ENCODE results near the gene MINDY4. TPM values are rescaled to one million over a fixed set of nuclear protein-coding genes. Genes with fewer than 3 reads are reported as not detected.

The MINDY4 gene
- total and polyA plus RNA-seq, 2 of the 8 experiments (the other 6 are each of a cell fraction or from before 2014, with no cell fraction given): 1.3 to 3.6 TPM

GRCh38 chr7:30890226-30890625 lies 119.0 kb downstream of the MINDY4 start:
- no peak overlapping the region for H2BK20ac ChIP-seq (ENCODE audit: low read length)
- 96% methylated on average over 7 of the region's 7 CpGs; no CpG with 5 or more reads in 1 of the 2 experiments for WGBS, 2 experiments (ENCODE audit: extremely low coverage in 1 of 2, insufficient coverage in 1 of 2, insufficient read length in 1 of 2, insufficient replicate concordance in 2 of 2, low coverage in 1 of 2, low lambda C conversion rate in 2 of 2, missing lambda C conversion rate in 1 of 2)
- no peak overlapping the region for H2BK120ac ChIP-seq (replicated peaks; ENCODE audit: low read depth, low read length)
- no peak overlapping the region for H2BK5ac ChIP-seq (ENCODE audit: low read depth, low read length)
- no peak overlapping the region for H3K18ac ChIP-seq (ENCODE audit: extremely low read depth, low read length)
- H4K8ac ChIP-seq (ENCODE audit: extremely low read depth, insufficient read depth, low read length): no peak overlapping the region
- H2BK15ac ChIP-seq (ENCODE audit: low read length): no peak overlapping the region
- H3K4me1 ChIP-seq (replicated peaks in 1 of 4; ENCODE audit: control insufficient read depth in 3 of 4, insufficient read depth in 4 of 4, low read length in 3 of 4): peaks cover 2 to 11% (median 8%) of the 10 kb centered on the region in 4 experiments
- H3K56ac ChIP-seq (replicated peaks; ENCODE audit: insufficient read length, low read depth, low read length): no peak overlapping the region
- H2AK5ac ChIP-seq (ENCODE audit: low read depth, low read length): no peak overlapping the region
- H3K79me1 ChIP-seq (ENCODE audit: low read depth, low read length): no peaks in the 10 kb centered on the region
- no peaks in the 10 kb centered on the region for H3K9me3 ChIP-seq (ENCODE audit: insufficient read depth in 2 of 2, low read depth in 1 of 2, low read length in 1 of 2)
- no peak overlapping the region for H3K4me3 ChIP-seq (ENCODE audit: extremely low read depth in 1 of 4, insufficient read depth in 2 of 4, low read depth in 3 of 4, low read length in 4 of 4)
- H3K14ac ChIP-seq (ENCODE audit: insufficient read length): no peak overlapping the region
- no peak for DNase-seq (ENCODE audit: low read depth in 1 of 2, low spot score in 2 of 2)
- no peak overlapping the region for H2BK12ac ChIP-seq (ENCODE audit: low read depth, low read length)
- FAIRE-seq: no peak
- no peak overlapping the region for H4K5ac ChIP-seq (ENCODE audit: insufficient read length, low read depth, low read length)
- H3K27ac ChIP-seq (ENCODE audit: low read depth, low read length): no peak overlapping the region
- no peaks in the 10 kb centered on the region for H3K27me3 ChIP-seq (replicated peaks in 1 of 4; ENCODE audit: control insufficient read depth in 3 of 4, extremely low read depth in 1 of 4, insufficient read depth in 3 of 4, low read length in 3 of 4)
- H3K4me2 ChIP-seq (ENCODE audit: insufficient read depth in 1 of 2, low read depth in 2 of 2, low read length in 2 of 2): no peak overlapping the region
- no peak overlapping the region for H3K9ac ChIP-seq (replicated peaks in 1 of 4; ENCODE audit: extremely low read depth in 1 of 4, low read depth in 3 of 4, low read length in 3 of 4)
- H4K20me1 ChIP-seq (replicated peaks in 1 of 2; ENCODE audit: control insufficient read depth in 1 of 2, insufficient read depth in 2 of 2, low read length in 2 of 2): no peaks in the 10 kb centered on the region
- H4K91ac ChIP-seq (replicated peaks; ENCODE audit: insufficient read length, low read length): no peak overlapping the region
- H3K36me3 ChIP-seq (ENCODE audit: control insufficient read depth in 2 of 4, insufficient read depth in 4 of 4, low read length in 3 of 4): no peaks in the 10 kb centered on the region; a peak in 1 of 8 replicates
- no peaks in the 10 kb centered on the region for H3K79me2 ChIP-seq (ENCODE audit: control insufficient read depth in 1 of 2, insufficient read depth in 2 of 2, low read length in 2 of 2)
- H2AFZ ChIP-seq (ENCODE audit: low read length): no peak overlapping the region
- CTCF ChIA-PET (ENCODE audit: partially characterized antibody): no interaction called here
- no peaks in the 10 kb centered on the region for H3K23me2 ChIP-seq (ENCODE audit: low read depth, low read length)
- POLR2A ChIA-PET (ENCODE audit: partially characterized antibody): no interaction called here
- H3K4ac ChIP-seq (replicated peaks; ENCODE audit: insufficient read length, low read depth, low read length): no peak overlapping the region
- no peak overlapping the region for H3K23ac ChIP-seq (ENCODE audit: insufficient read length)
- no peak for TF ChIP-seq SIRT6 (IDR thresholded peaks at IDR 0.05; ENCODE audit: low read length)
- TF ChIP-seq SP4 (IDR thresholded peaks at IDR 0.05; ENCODE audit: low read length): no peak
- TF ChIP-seq SP2 (IDR thresholded peaks at IDR 0.05; ENCODE audit: low read length): no peak
- no peak for TF ChIP-seq JUN (IDR thresholded peaks at IDR 0.05; ENCODE audit: low read depth, low read length)
- TF ChIP-seq POLR2AphosphoS5 (IDR thresholded peaks at IDR 0.05; ENCODE audit: low read depth, low read length): no peak
- TF ChIP-seq NRF1 (IDR thresholded peaks at IDR 0.05; ENCODE audit: low read depth, low read length): no peak
- no peak for TF ChIP-seq USF2 (IDR thresholded peaks at IDR 0.05; ENCODE audit: low read length)
- TF ChIP-seq TAF7 (optimal IDR thresholded peaks at IDR 0.05; ENCODE audit: borderline replicate concordance, low read depth, low read length): no peak
- no peak for TF ChIP-seq SUZ12 (IDR thresholded peaks at IDR 0.05; ENCODE audit: low read length)
- TF ChIP-seq JUND (IDR thresholded peaks at IDR 0.05; ENCODE audit: low read length): no peak
- TF ChIP-seq EZH2 (IDR thresholded peaks at IDR 0.05; ENCODE audit: low read depth, low read length, severe bottlenecking): no peak
- TF ChIP-seq POLR2A (IDR thresholded peaks at IDR 0.05; ENCODE audit: control extremely low read depth in 1 of 2, low read depth in 2 of 2, low read length in 2 of 2): no peak
- no peak for TF ChIP-seq EP300 (IDR thresholded peaks at IDR 0.05; ENCODE audit: borderline replicate concordance in 1 of 2, low read depth in 2 of 2, low read length in 2 of 2)
- no peak for TF ChIP-seq NANOG (IDR thresholded peaks at IDR 0.05; ENCODE audit: insufficient read depth, low read depth, low read length, poor library complexity, severe bottlenecking)
- no peak for TF ChIP-seq CBX8 (IDR thresholded peaks at IDR 0.05; ENCODE audit: borderline replicate concordance, low read depth, low read length)

All from H1 (cell line).